HG03439 (cell line): ENCODE measurements around the gene CD37.

ENCODE experiments used
- ATAC-seq: cut with Tn5 transposase; IDR thresholded peaks from one replicate; pipeline ENCODE4 v1.9.1; 2021; ENCODE audit warnings: mild to moderate bottlenecking, moderate library complexity; ENCODE audit not compliant: unreplicated experiment

CD37 gene

GRCh38 chr19:49344505-49345423 is 9.6 kb downstream of the CD37 start:
- no peak for ATAC-seq

- no peak for ATAC-seq
Observed at GRCh38 chr19:49347191-49347590, 12.0 kb downstream of the CD37 start.

GRCh38 chr19:49347835-49348234 is 12.6 kb downstream of the CD37 start:
- no peak for ATAC-seq

- ATAC-seq = no peak
Observed at GRCh38 chr19:49348305-49349189, 13.3 kb downstream of the CD37 start.

- ATAC-seq = no peak
Observed at GRCh38 chr19:49349567-49349966, 14.4 kb downstream of the CD37 start.

GRCh38 chr19:49355909-49356353 is 20.7 kb downstream of the CD37 start:
- ATAC-seq = no peak

GRCh38 chr19:49356382-49356781 is 21.2 kb downstream of the CD37 start:
- no peak for ATAC-seq

GRCh38 chr19:49357186-49357585 is 22.0 kb downstream of the CD37 start:
- ATAC-seq = no peak

GRCh38 chr19:49359851-49360820 is 24.9 kb downstream of the CD37 start:
- ATAC-seq = no peak

GRCh38 chr19:49361438-49362047 is 26.3 kb downstream of the CD37 start:
- no peak for ATAC-seq

GRCh38 chr19:49362048-49362928 is 27.1 kb downstream of the CD37 start, which contains the start of gene TEAD2:
Gene TEAD2, minus strand, starts transcription at chr19:49362416. Its CDS starts 2,341 bp downstream, at chr19:49360075.
- no peak for ATAC-seq

- ATAC-seq = no peak
Observed at GRCh38 chr19:49362929-49363267, 27.7 kb downstream of the CD37 start.

- ATAC-seq = peak; percentile 79
Observed at GRCh38 chr19:49363268-49364082, 28.3 kb downstream of the CD37 start, which contains the start of gene DKKL1. Gene DKKL1, plus strand, starts transcription at chr19:49363877. Its CDS starts 122 bp downstream, at chr19:49363999.

- no peak for ATAC-seq
Observed at GRCh38 chr19:49364083-49364737, 29.0 kb downstream of the CD37 start.

GRCh38 chr19:49366110-49366509 is 30.9 kb downstream of the CD37 start:
- ATAC-seq = no peak

- ATAC-seq = no peak
Observed at GRCh38 chr19:49368711-49369358, 33.6 kb downstream of the CD37 start.

GRCh38 chr19:49371184-49371583 is 36.0 kb downstream of the CD37 start:
- no peak for ATAC-seq
